BE2C (cell line): ENCODE measurements around the gene DHX35.

ENCODE experiments used
- DNase-seq: peaks from one replicate; pipeline ENCODE4 v3.0.0-alpha.2; 2020
- H3K27me3 ChIP-seq: fragments of 250-450 bp; sonication (Bioruptor Pico); 2 replicates; pipeline ENCODE4 v1.5.1; 2020; ENCODE audit warnings: mild to moderate bottlenecking
- H3K36me3 ChIP-seq: fragments of 250-450 bp; sonication (Bioruptor Pico); 2 replicates; pipeline ENCODE4 v1.5.1; 2020; ENCODE audit warnings: mild to moderate bottlenecking
- H3K4me1 ChIP-seq: fragments of 250-450 bp; sonication (Bioruptor Pico); 2 replicates; pipeline ENCODE4 v1.5.1; 2020
- H3K4me3 ChIP-seq: 2 replicates; pipeline ENCODE4 v1.5.1; 2011; ENCODE audit warnings: low read depth, low read length
- H3K9me3 ChIP-seq: fragments of 250-450 bp; sonication (Bioruptor Pico); 2 replicates; pipeline ENCODE4 v1.5.1; 2020
- TF ChIP-seq, protein P1 (sequence below): IDR thresholded peaks from 2 replicates; pipeline ENCODE4 v1.5.1; 2012; ENCODE audit warnings: mild to moderate bottlenecking, low read depth, low read length

DHX35 gene

GRCh38 chr20:39025883-39026282 is 63.7 kb downstream of the DHX35 start:
- TF ChIP-seq, protein P1, sequence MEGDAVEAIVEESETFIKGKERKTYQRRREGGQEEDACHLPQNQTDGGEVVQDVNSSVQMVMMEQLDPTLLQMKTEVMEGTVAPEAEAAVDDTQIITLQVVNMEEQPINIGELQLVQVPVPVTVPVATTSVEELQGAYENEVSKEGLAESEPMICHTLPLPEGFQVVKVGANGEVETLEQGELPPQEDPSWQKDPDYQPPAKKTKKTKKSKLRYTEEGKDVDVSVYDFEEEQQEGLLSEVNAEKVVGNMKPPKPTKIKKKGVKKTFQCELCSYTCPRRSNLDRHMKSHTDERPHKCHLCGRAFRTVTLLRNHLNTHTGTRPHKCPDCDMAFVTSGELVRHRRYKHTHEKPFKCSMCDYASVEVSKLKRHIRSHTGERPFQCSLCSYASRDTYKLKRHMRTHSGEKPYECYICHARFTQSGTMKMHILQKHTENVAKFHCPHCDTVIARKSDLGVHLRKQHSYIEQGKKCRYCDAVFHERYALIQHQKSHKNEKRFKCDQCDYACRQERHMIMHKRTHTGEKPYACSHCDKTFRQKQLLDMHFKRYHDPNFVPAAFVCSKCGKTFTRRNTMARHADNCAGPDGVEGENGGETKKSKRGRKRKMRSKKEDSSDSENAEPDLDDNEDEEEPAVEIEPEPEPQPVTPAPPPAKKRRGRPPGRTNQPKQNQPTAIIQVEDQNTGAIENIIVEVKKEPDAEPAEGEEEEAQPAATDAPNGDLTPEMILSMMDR, result no peak
- no peaks in the 10 kb centered on the region for H3K27me3 ChIP-seq
- peaks cover 35% of the 10 kb centered on the region for H3K36me3 ChIP-seq
- H3K9me3 ChIP-seq, result no peaks in the 10 kb centered on the region
- no peak overlapping the region for H3K4me3 ChIP-seq
- no peaks in the 10 kb centered on the region for H3K4me1 ChIP-seq
- DNase-seq, result no peak

GRCh38 chr20:39029364-39029763 is 67.2 kb downstream of the DHX35 start:
- Histone ChIP-seq H3K27me3 (no peaks in the 10 kb centered on the region), H3K4me3 (no peak overlapping the region), H3K36me3 (peaks cover 21% of the 10 kb centered on the region), H3K4me1 (no peaks in the 10 kb centered on the region), H3K9me3 (no peaks in the 10 kb centered on the region)
- no peak for DNase-seq
- TF ChIP-seq, protein P1, result no peak

DNA sequence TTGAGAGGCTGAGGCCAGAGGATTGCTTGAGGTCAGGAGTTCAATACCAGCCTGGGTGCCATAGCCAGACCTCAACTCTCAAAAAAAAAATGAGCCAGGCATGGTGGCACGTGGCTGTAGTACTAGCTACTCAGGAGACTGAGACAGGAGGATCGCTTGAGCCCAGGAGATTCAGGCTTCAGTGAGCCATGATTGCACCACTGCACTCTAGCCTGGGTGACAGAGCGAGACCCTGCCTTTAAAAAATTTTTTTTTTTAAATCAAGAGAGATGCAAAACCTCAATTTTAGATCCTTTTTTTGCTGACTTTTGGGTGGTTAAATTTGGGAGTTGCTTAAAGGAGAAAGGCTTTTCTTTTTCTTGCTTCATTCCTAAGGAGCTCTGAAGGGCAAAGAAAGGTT is 70.9 kb downstream of the DHX35 start:
- TF ChIP-seq, protein P1, result no peak
- Histone ChIP-seq H3K4me1 (no peaks in the 10 kb centered on the region), H3K36me3 (peaks cover 28% of the 10 kb centered on the region), H3K27me3 (no peaks in the 10 kb centered on the region), H3K9me3 (no peaks in the 10 kb centered on the region), H3K4me3 (no peak overlapping the region)
- DNase-seq, result no peak

- DNase-seq, result no peak
- H3K9me3 ChIP-seq, result no peaks in the 10 kb centered on the region
- no peak overlapping the region for H3K4me3 ChIP-seq
- no peaks in the 10 kb centered on the region for H3K27me3 ChIP-seq
- TF ChIP-seq, protein P1, result no peak
- H3K36me3 ChIP-seq, result peaks cover 39% of the 10 kb centered on the region
- H3K4me1 ChIP-seq, result no peaks in the 10 kb centered on the region
Observed at GRCh38 chr20:39036011-39036410, 73.9 kb downstream of the DHX35 start.

- Histone ChIP-seq H3K27me3 (no peaks in the 10 kb centered on the region), H3K4me3 (no peak overlapping the region), H3K9me3 (no peaks in the 10 kb centered on the region), H3K36me3 (peaks cover 39% of the 10 kb centered on the region), H3K4me1 (no peaks in the 10 kb centered on the region)
- DNase-seq, result no peak
- TF ChIP-seq, protein P1, result no peak
Observed at GRCh38 chr20:39036851-39037250, 74.7 kb downstream of the DHX35 start.

DNA sequence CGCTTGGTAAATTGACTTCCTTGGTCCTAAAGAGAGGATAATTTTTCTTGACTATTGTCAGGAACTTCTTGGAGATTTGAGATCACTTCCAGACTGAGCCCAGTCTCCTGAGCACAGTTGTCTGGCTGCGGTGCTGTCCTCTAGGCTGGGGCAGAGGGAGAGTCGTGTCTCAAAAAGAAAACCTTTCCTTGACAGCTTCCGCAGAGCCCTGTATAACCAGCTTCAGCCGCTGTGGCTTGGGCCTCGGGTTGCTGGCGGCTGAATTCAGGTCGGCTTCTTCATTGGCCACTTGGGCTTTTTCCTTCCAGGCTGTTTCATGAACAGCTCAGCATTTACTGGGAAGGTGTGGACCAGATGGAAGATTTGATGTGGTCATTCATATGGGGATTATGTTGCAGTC is 75.9 kb downstream of the DHX35 start:
- DNase-seq, result no peak
- no peaks in the 10 kb centered on the region for H3K27me3 ChIP-seq
- no peak overlapping the region for H3K4me3 ChIP-seq
- no peaks in the 10 kb centered on the region for H3K9me3 ChIP-seq
- H3K36me3 ChIP-seq, result peaks cover 41% of the 10 kb centered on the region
- TF ChIP-seq, protein P1, result no peak
- peaks cover 4% of the 10 kb centered on the region for H3K4me1 ChIP-seq
